Neural progenitor cell (in vitro differentiated cells): ENCODE results near the gene PTTG2.

Source experiments
- CTCF ChIP-seq: fragments of 200-600 bp; sonication (generic); IDR thresholded peaks from 2 replicates; pipeline ENCODE4 v1.5.1; 2017; ENCODE audit warnings: antibody characterized with exemption, mild to moderate bottlenecking
- EZH2 ChIP-seq: fragments of 200-600 bp; sonication (generic); IDR thresholded peaks from 2 replicates; pipeline ENCODE4 v1.6.1; 2017; ENCODE audit warnings: antibody characterized with exemption, mild to moderate bottlenecking, moderate library complexity

GRCh38 chr4:37935026-37935425, 25.2 kb upstream of the PTTG2 start:
- no peak for TF ChIP-seq EZH2
- TF ChIP-seq CTCF: no peak
